ENCODE measurements around the gene MT1G. TPM values are rescaled to one million over a fixed set of nuclear protein-coding genes. Genes with fewer than 3 reads are reported as not detected.

The MT1G gene
- polyA plus RNA-seq, 1 of the 3 experiments (the other 2 are of a cell fraction): 1.2 TPM

GRCh38 chr16:56700195-56700594 is 32.3 kb upstream of the MT1G start:
- 48% methylated on average over 1 of the region's 1 CpG for WGBS (ENCODE audit: low lambda C conversion rate)
- CTCF ChIA-PET: interaction anchor here (1.0 to 5.3 kb wide), 3 partner anchors 16 to 123 kb away, joined by 5 to 138 read pairs (median 41); partner anchors contain the start of gene MT1X
- TF ChIP-seq MEF2A (IDR thresholded peaks at IDR 0.05; ENCODE audit: borderline replicate concordance, low read depth) (no peak), TEAD4 (IDR thresholded peaks at IDR 0.05; ENCODE audit: borderline replicate concordance, insufficient read depth) (no peak), MXI1 (IDR thresholded peaks at IDR 0.05; ENCODE audit: low read depth, low read length) (no peak), CTCF (IDR thresholded peaks at IDR 0.05) (no peak), NFIC (IDR thresholded peaks at IDR 0.05; ENCODE audit: borderline replicate concordance) (no peak)
- H3K4me3 ChIP-seq (ENCODE audit: low read depth in 2 of 2, low read length in 1 of 2): no peak overlapping the region
- H3K27me3 ChIP-seq (ENCODE audit: insufficient read depth): no peaks in the 10 kb centered on the region
- H3K9me2 ChIP-seq: no peaks in the 10 kb centered on the region
- no peaks in the 10 kb centered on the region for H4K20me1 ChIP-seq (ENCODE audit: insufficient read depth)
- no peaks in the 10 kb centered on the region for H3K36me3 ChIP-seq (replicated peaks in 1 of 2; ENCODE audit: control insufficient read depth in 1 of 2, insufficient read depth in 2 of 2, low read length in 1 of 2)
- H3K4me2 ChIP-seq: no peak overlapping the region
- no peaks in the 10 kb centered on the region for H3K9me3 ChIP-seq
- no peak overlapping the region for H3K9ac ChIP-seq
- H2AFZ ChIP-seq (ENCODE audit: low read depth): no peak overlapping the region
- no peak for DNase-seq
- no peaks in the 10 kb centered on the region; a peak in 1 of 4 replicates for H3K4me1 ChIP-seq (ENCODE audit: control insufficient read depth in 1 of 2, insufficient read depth in 2 of 2, low read depth in 1 of 2, low read length in 1 of 2)
- no peak overlapping the region for H3K27ac ChIP-seq (ENCODE audit: low read depth in 2 of 2, low read length in 1 of 2)
- H3K79me2 ChIP-seq (ENCODE audit: insufficient read depth): no peaks in the 10 kb centered on the region
- POLR2A ChIA-PET: no interaction called here
- no peaks in the 10 kb centered on the region for H3F3A ChIP-seq (replicated peaks; ENCODE audit: insufficient read depth)

- no peak for DNase-seq
- Histone ChIP-seq H3K36me3 (replicated peaks in 1 of 2; ENCODE audit: control insufficient read depth in 1 of 2, insufficient read depth in 2 of 2, low read length in 1 of 2) (no peaks in the 10 kb centered on the region), H3K9me3 (no peaks in the 10 kb centered on the region), H3F3A (replicated peaks; ENCODE audit: insufficient read depth) (no peaks in the 10 kb centered on the region), H4K20me1 (ENCODE audit: insufficient read depth) (no peaks in the 10 kb centered on the region), H3K27me3 (ENCODE audit: insufficient read depth) (no peaks in the 10 kb centered on the region), H3K9ac (no peak overlapping the region), H3K9me2 (no peaks in the 10 kb centered on the region), H3K27ac (ENCODE audit: low read depth in 2 of 2, low read length in 1 of 2) (no peak overlapping the region), H3K79me2 (ENCODE audit: insufficient read depth) (no peaks in the 10 kb centered on the region), H3K4me1 (ENCODE audit: control insufficient read depth in 1 of 2, insufficient read depth in 2 of 2, low read depth in 1 of 2, low read length in 1 of 2) (no peaks in the 10 kb centered on the region; a peak in 1 of 4 replicates), H3K4me2 (no peak overlapping the region), H3K4me3 (ENCODE audit: low read depth in 2 of 2, low read length in 1 of 2) (no peak overlapping the region), H2AFZ (ENCODE audit: low read depth) (no peak overlapping the region)
- ChIA-PET POLR2A (no interaction called here), CTCF (interaction anchor here (0.9 to 1.8 kb wide), 4 partner anchors 13 to 121 kb away, joined by 3 to 6 read pairs (median 4); no protein-coding TSS in a partner anchor)
- no peak for TF ChIP-seq MEF2A (IDR thresholded peaks at IDR 0.05; ENCODE audit: borderline replicate concordance, low read depth)
- WGBS (ENCODE audit: low lambda C conversion rate): 46% methylated on average over 3 of the region's 5 CpGs
These were observed 29.7 kb upstream of the MT1G start for GRCh38 chr16:56697456-56698155.

- H3K9me3 ChIP-seq: no peaks in the 10 kb centered on the region
- no peaks in the 10 kb centered on the region for H3F3A ChIP-seq (replicated peaks; ENCODE audit: insufficient read depth)
- no peak overlapping the region for H3K4me3 ChIP-seq (ENCODE audit: low read depth in 2 of 2, low read length in 1 of 2)
- no peak overlapping the region for H2AFZ ChIP-seq (ENCODE audit: low read depth)
- H4K20me1 ChIP-seq (ENCODE audit: insufficient read depth): no peaks in the 10 kb centered on the region
- no peak overlapping the region for H3K9ac ChIP-seq
- H3K79me2 ChIP-seq (ENCODE audit: insufficient read depth): no peaks in the 10 kb centered on the region
- no peaks in the 10 kb centered on the region; a peak in 1 of 4 replicates for H3K4me1 ChIP-seq (ENCODE audit: control insufficient read depth in 1 of 2, insufficient read depth in 2 of 2, low read depth in 1 of 2, low read length in 1 of 2)
- no peaks in the 10 kb centered on the region for H3K36me3 ChIP-seq (replicated peaks in 1 of 2; ENCODE audit: control insufficient read depth in 1 of 2, insufficient read depth in 2 of 2, low read length in 1 of 2)
- H3K4me2 ChIP-seq: no peak overlapping the region
- CTCF ChIA-PET: interaction anchor here (1.0 to 1.6 kb wide), 3 partner anchors 11 to 181 kb away, joined by 3 to 5 read pairs (median 5); no protein-coding TSS in a partner anchor
- no CpG with 5 or more reads among the region's 1 CpG for WGBS (ENCODE audit: low lambda C conversion rate)
- DNase-seq: no peak
- H3K27me3 ChIP-seq (ENCODE audit: insufficient read depth): no peaks in the 10 kb centered on the region
- no peak overlapping the region for H3K27ac ChIP-seq (ENCODE audit: low read depth in 2 of 2, low read length in 1 of 2)
- H3K9me2 ChIP-seq: no peaks in the 10 kb centered on the region
- POLR2A ChIA-PET: no interaction called here
- TF ChIP-seq EZH2phosphoT487 (IDR thresholded peaks at IDR 0.05; ENCODE audit: borderline replicate concordance, low read depth) (no peak), IRF3 (IDR thresholded peaks at IDR 0.05; ENCODE audit: low read depth, low read length) (no peak), JUND (IDR thresholded peaks at IDR 0.05) (no peak), PBX3 (IDR thresholded peaks at IDR 0.05) (no peak), FOSL2 (IDR thresholded peaks at IDR 0.05; ENCODE audit: borderline replicate concordance, low read depth) (no peak), MEF2A (IDR thresholded peaks at IDR 0.05; ENCODE audit: borderline replicate concordance, low read depth) (no peak), SIN3A (IDR thresholded peaks at IDR 0.05; ENCODE audit: borderline replicate concordance, low read depth, low read length) (no peak), GABPA (IDR thresholded peaks at IDR 0.05; ENCODE audit: low read depth) (no peak), TCF12 (IDR thresholded peaks at IDR 0.05) (no peak), CTCF (IDR thresholded peaks at IDR 0.05) (no peak)
These were observed 27.4 kb upstream of the MT1G start for GRCh38 chr16:56695246-56695645.

All from SK-N-SH (cell line).